DOHH2 (cell line): ENCODE results near the gene S100P.

Experiments
- H3F3A ChIP-seq: fragments of 200-600 bp; sonication (generic), shearing (Covaris generic); 2 replicates; pipeline ENCODE4 v1.6.0; 2016; ENCODE audit warnings: antibody characterized with exemption, mild to moderate bottlenecking; ENCODE audit not compliant: control insufficient read depth, insufficient read depth
- H3K27ac ChIP-seq: fragments of 200-600 bp; sonication (generic); 2 replicates; pipeline ENCODE4 v1.5.1; 2014; ENCODE audit warnings: low read depth, mild to moderate bottlenecking, low read length, moderate library complexity
- H3K27me3 ChIP-seq: fragments of 200-600 bp; sonication (generic); 2 replicates; pipeline ENCODE4 v1.6.1; 2014; ENCODE audit warnings: mild to moderate bottlenecking, low read length, mixed read lengths; ENCODE audit not compliant: control insufficient read depth
- H3K36me3 ChIP-seq: fragments of 200-600 bp; sonication (generic); 2 replicates; pipeline ENCODE4 v1.6.1; 2014; ENCODE audit warnings: mild to moderate bottlenecking, low read length, moderate library complexity, mixed read lengths; ENCODE audit not compliant: control insufficient read depth
- H3K4me1 ChIP-seq: fragments of 200-600 bp; sonication (generic); 2 replicates; pipeline ENCODE4 v1.6.1; 2014; ENCODE audit warnings: mild to moderate bottlenecking, low read length, mixed read lengths; ENCODE audit not compliant: control insufficient read depth
- H3K4me2 ChIP-seq: fragments of 200-600 bp; sonication (generic); 2 replicates; pipeline ENCODE4 v1.6.0; 2014; ENCODE audit warnings: mild to moderate bottlenecking, low read length, moderate library complexity
- H3K4me3 ChIP-seq: fragments of 200-600 bp; sonication (generic); 2 replicates; pipeline ENCODE4 v1.5.1; 2014; ENCODE audit warnings: mild to moderate bottlenecking, low read length, mixed read lengths
- H3K79me2 ChIP-seq: fragments of 200-600 bp; sonication (generic); 2 replicates; pipeline ENCODE4 v1.6.1; 2014; ENCODE audit warnings: mild to moderate bottlenecking, low read length, mixed read lengths; ENCODE audit not compliant: control insufficient read depth
- H3K9me2 ChIP-seq: fragments of 200-600 bp; sonication (generic); replicated peaks from 2 replicates; pipeline ENCODE4 v1.6.1; 2014; ENCODE audit warnings: mild to moderate bottlenecking, low read length, mixed read lengths; ENCODE audit not compliant: control insufficient read depth
- H3K9me3 ChIP-seq: fragments of 200-600 bp; sonication (generic); 2 replicates; pipeline ENCODE4 v1.6.1; 2014; ENCODE audit warnings: antibody characterized with exemption, low read length, mixed read lengths; ENCODE audit not compliant: control insufficient read depth, insufficient read depth
- H4K20me1 ChIP-seq: fragments of 200-600 bp; sonication (generic); 2 replicates; pipeline ENCODE4 v1.6.0; 2014; ENCODE audit warnings: low read depth, mild to moderate bottlenecking, antibody characterized with exemption, low read length, moderate library complexity; ENCODE audit not compliant: control insufficient read depth, insufficient read depth
- CTCF ChIP-seq: fragments of 200-600 bp; sonication (generic); IDR thresholded peaks from one replicate; pipeline ENCODE4 v1.5.1; 2014; ENCODE audit warnings: antibody characterized with exemption, mild to moderate bottlenecking, low read depth, low read length; ENCODE audit not compliant: poor library complexity, severe bottlenecking
- EZH2phosphoT487 ChIP-seq: fragments of 200-600 bp; sonication (generic); IDR thresholded peaks from 2 replicates; pipeline ENCODE4 v1.6.1; 2017; ENCODE audit warnings: borderline replicate concordance, mild to moderate bottlenecking, antibody characterized with exemption, low read length, moderate library complexity, mixed read lengths

Gene S100P

GRCh38 chr4:6730603-6731317, 37.1 kb downstream of the S100P start:
- Histone ChIP-seq H3F3A (no peaks in the 10 kb centered on the region), H3K4me1 (no peaks in the 10 kb centered on the region), H3K4me3 (no peak overlapping the region), H3K4me2 (no peak overlapping the region), H3K27me3 (no peaks in the 10 kb centered on the region), H3K9me2 (no peaks in the 10 kb centered on the region), H3K79me2 (no peaks in the 10 kb centered on the region), H3K27ac (no peak overlapping the region), H4K20me1 (no peaks in the 10 kb centered on the region), H3K9me3 (0 out of 2 replicates have a peak, but pooled peaks cover under 1% of the 10 kb centered on the region), H3K36me3 (no peaks in the 10 kb centered on the region)
- no peak for TF ChIP-seq EZH2phosphoT487
- no peak for TF ChIP-seq CTCF

- H3K4me2 ChIP-seq, result no peak overlapping the region
- no peak overlapping the region for H3K27ac ChIP-seq
- no peaks in the 10 kb centered on the region for H3K27me3 ChIP-seq
- no peaks in the 10 kb centered on the region for H4K20me1 ChIP-seq
- no peaks in the 10 kb centered on the region for H3K36me3 ChIP-seq
- no peak for TF ChIP-seq EZH2phosphoT487
- H3K4me3 ChIP-seq, result no peak overlapping the region
- no peaks in the 10 kb centered on the region for H3K9me2 ChIP-seq
- no peaks in the 10 kb centered on the region for H3F3A ChIP-seq
- no peaks in the 10 kb centered on the region for H3K9me3 ChIP-seq
- H3K79me2 ChIP-seq, result no peaks in the 10 kb centered on the region
- no peaks in the 10 kb centered on the region for H3K4me1 ChIP-seq
These were observed 37.6 kb downstream of the S100P start for GRCh38 chr4:6731318-6731675.

GRCh38 chr4:6731780-6732179, 38.1 kb downstream of the S100P start:
- TF ChIP-seq CTCF, result no peak
- TF ChIP-seq EZH2phosphoT487, result no peak
- no peaks in the 10 kb centered on the region for H3K79me2 ChIP-seq
- no peak overlapping the region for H3K27ac ChIP-seq
- H3F3A ChIP-seq, result no peaks in the 10 kb centered on the region
- H3K4me2 ChIP-seq, result no peak overlapping the region
- no peaks in the 10 kb centered on the region for H3K27me3 ChIP-seq
- no peaks in the 10 kb centered on the region for H3K4me1 ChIP-seq
- no peaks in the 10 kb centered on the region for H4K20me1 ChIP-seq
- no peak overlapping the region for H3K4me3 ChIP-seq
- no peaks in the 10 kb centered on the region for H3K9me2 ChIP-seq
- H3K9me3 ChIP-seq, result no peaks in the 10 kb centered on the region
- no peaks in the 10 kb centered on the region for H3K36me3 ChIP-seq

GRCh38 chr4:6732441-6733357, 39.0 kb downstream of the S100P start:
- Histone ChIP-seq H3F3A (no peaks in the 10 kb centered on the region), H3K79me2 (no peaks in the 10 kb centered on the region), H3K36me3 (no peaks in the 10 kb centered on the region), H3K4me3 (no peak overlapping the region), H3K27ac (no peak overlapping the region), H3K27me3 (no peaks in the 10 kb centered on the region), H3K9me3 (no peaks in the 10 kb centered on the region), H3K4me2 (no peak overlapping the region), H3K4me1 (no peaks in the 10 kb centered on the region), H4K20me1 (no peaks in the 10 kb centered on the region), H3K9me2 (no peaks in the 10 kb centered on the region)
- TF ChIP-seq CTCF (no peak), EZH2phosphoT487 (no peak)
